Loucy (cell line): ENCODE results near the gene SLC23A2.

Experiments
- H2AFZ ChIP-seq: fragments of 200-600 bp; sonication (generic); 2 replicates; pipeline ENCODE4 v1.6.0; 2016; ENCODE audit warnings: antibody characterized with exemption, mild to moderate bottlenecking, low read length, moderate library complexity
- H3F3A ChIP-seq: fragments of 200-600 bp; 2 replicates; pipeline ENCODE4 v1.6.0; 2016; ENCODE audit warnings: antibody characterized with exemption, low read depth, mild to moderate bottlenecking
- H3K27me3 ChIP-seq: fragments of 200-600 bp; sonication (generic); 2 replicates; pipeline ENCODE4 v1.6.1; 2014; ENCODE audit warnings: low read length, mild to moderate bottlenecking; ENCODE audit not compliant: insufficient read depth, poor library complexity, severe bottlenecking
- H3K36me3 ChIP-seq: fragments of 200-600 bp; sonication (generic); 2 replicates; pipeline ENCODE4 v1.6.1; 2016; ENCODE audit warnings: low read length; ENCODE audit not compliant: insufficient read depth
- H3K4me1 ChIP-seq: fragments of 200-600 bp; sonication (generic); 2 replicates; pipeline ENCODE4 v1.5.1; 2014; ENCODE audit warnings: low read length, mild to moderate bottlenecking; ENCODE audit not compliant: insufficient read depth, poor library complexity, severe bottlenecking
- H3K4me2 ChIP-seq: fragments of 200-600 bp; sonication (generic); 2 replicates; pipeline ENCODE4 v1.6.0; 2014; ENCODE audit warnings: antibody characterized with exemption, low read length, low read depth, mild to moderate bottlenecking; ENCODE audit not compliant: poor library complexity, severe bottlenecking
- H3K4me3 ChIP-seq: fragments of 200-600 bp; sonication (generic); 2 replicates; pipeline ENCODE4 v1.5.1; 2014; ENCODE audit warnings: low read length, mild to moderate bottlenecking, mixed read lengths; ENCODE audit not compliant: poor library complexity, severe bottlenecking
- H3K79me2 ChIP-seq: fragments of 200-600 bp; sonication (generic); 2 replicates; pipeline ENCODE4 v1.6.1; 2014; ENCODE audit warnings: low read length; ENCODE audit not compliant: insufficient read depth
- H3K9ac ChIP-seq: fragments of 200-600 bp; sonication (generic); 2 replicates; pipeline ENCODE4 v1.6.0; 2014; ENCODE audit warnings: mild to moderate bottlenecking, low read depth, low read length, moderate library complexity; ENCODE audit not compliant: poor library complexity, severe bottlenecking
- H3K9me2 ChIP-seq: fragments of 200-600 bp; sonication (generic); replicated peaks from 2 replicates; pipeline ENCODE4 v1.6.1; 2016; ENCODE audit warnings: low read depth, low read length, mixed read lengths
- H3K9me3 ChIP-seq: fragments of 200-600 bp; sonication (generic); 2 replicates; pipeline ENCODE4 v1.6.1; 2014; ENCODE audit warnings: mild to moderate bottlenecking, antibody characterized with exemption, low read length, low read depth; ENCODE audit not compliant: insufficient read depth
- H4K20me1 ChIP-seq: fragments of 200-600 bp; sonication (generic); 2 replicates; pipeline ENCODE4 v1.6.0; 2014; ENCODE audit warnings: antibody characterized with exemption, low read length, mild to moderate bottlenecking; ENCODE audit not compliant: insufficient read depth, poor library complexity, severe bottlenecking
- CTCF ChIP-seq: fragments of 200-600 bp; sonication (generic); conservative IDR thresholded peaks from 2 replicates; pipeline ENCODE4 v1.5.1; 2014; ENCODE audit warnings: mild to moderate bottlenecking, antibody characterized with exemption, low read length
- EZH2phosphoT487 ChIP-seq: fragments of 200-600 bp; IDR thresholded peaks from 2 replicates; pipeline ENCODE4 v1.6.1; 2018; ENCODE audit warnings: antibody characterized with exemption, mild to moderate bottlenecking, moderate library complexity, borderline replicate concordance

Gene SLC23A2

GRCh38 chr20:4999788-5000187, 1.5 kb downstream of the SLC23A2 start:
- Histone ChIP-seq H3K79me2 (peaks cover 59% of the 10 kb centered on the region), H3K9ac (peak overlapping the region; percentile 71), H3K4me1 (peaks cover 39% of the 10 kb centered on the region)

GRCh38 chr20:4998160-4998651, 3.1 kb downstream of the SLC23A2 start:
- Histone ChIP-seq H3K9me2 (no peaks in the 10 kb centered on the region), H3K9ac (peak overlapping the region; percentile 71), H4K20me1 (no peaks in the 10 kb centered on the region), H3K27me3 (no peaks in the 10 kb centered on the region), H3K36me3 (no peaks in the 10 kb centered on the region), H3K4me2 (peak overlapping the region; percentile 99), H3K79me2 (peaks cover 68% of the 10 kb centered on the region), H2AFZ (no peak overlapping the region), H3K4me3 (peak overlapping the region; percentile 99), H3K9me3 (no peaks in the 10 kb centered on the region), H3K4me1 (peaks cover 46% of the 10 kb centered on the region), H3F3A (no peaks in the 10 kb centered on the region)
- TF ChIP-seq CTCF: peak; percentile 43
- no peak for TF ChIP-seq EZH2phosphoT487

More at GRCh38 chr20:4999788-5000187, 1.5 kb downstream of the SLC23A2 start:
- Histone ChIP-seq H3K4me2 (peak overlapping the region; percentile 99), H3K4me3 (peak overlapping the region; percentile 99), H3K27me3 (no peaks in the 10 kb centered on the region), H3F3A (no peaks in the 10 kb centered on the region), H4K20me1 (no peaks in the 10 kb centered on the region), H3K36me3 (no peaks in the 10 kb centered on the region), H2AFZ (no peak overlapping the region), H3K9me2 (no peaks in the 10 kb centered on the region), H3K9me3 (no peaks in the 10 kb centered on the region)
- TF ChIP-seq CTCF: no peak
- no peak for TF ChIP-seq EZH2phosphoT487

GRCh38 chr20:4997222-4997621, 4.1 kb downstream of the SLC23A2 start:
- TF ChIP-seq CTCF: no peak
- no peak for TF ChIP-seq EZH2phosphoT487
- H3F3A ChIP-seq: no peaks in the 10 kb centered on the region
- no peaks in the 10 kb centered on the region for H3K9me2 ChIP-seq
- H4K20me1 ChIP-seq: no peaks in the 10 kb centered on the region
- no peaks in the 10 kb centered on the region for H3K9me3 ChIP-seq
- H3K4me2 ChIP-seq: peak overlapping the region; percentile 99
- H2AFZ ChIP-seq: no peak overlapping the region
- H3K79me2 ChIP-seq: peaks cover 68% of the 10 kb centered on the region
- no peaks in the 10 kb centered on the region for H3K27me3 ChIP-seq
- H3K4me3 ChIP-seq: no peak overlapping the region
- H3K36me3 ChIP-seq: no peaks in the 10 kb centered on the region
- no peak overlapping the region for H3K9ac ChIP-seq
- H3K4me1 ChIP-seq: peaks cover 46% of the 10 kb centered on the region
